HG02642 (cell line): ENCODE measurements around the gene HIVEP1.
"Not testable (repeated sequence)": the region's sequence is repeated elsewhere in the genome, so short reads cannot be mapped to it uniquely, and the experiment has no call there.

ENCODE experiments used
- ATAC-seq: cut with Tn5 transposase; IDR thresholded peaks from one replicate; pipeline ENCODE4 v1.9.1; 2021; ENCODE audit warnings: mild to moderate bottlenecking; ENCODE audit not compliant: unreplicated experiment, poor library complexity

The HIVEP1 gene

GRCh38 chr6:12148317-12148801 lies 136.2 kb downstream of the HIVEP1 start:
- no peak for ATAC-seq

- ATAC-seq, result no peak
Observed at GRCh38 chr6:12148841-12149240, 136.7 kb downstream of the HIVEP1 start.

- no peak for ATAC-seq
Observed at GRCh38 chr6:12149944-12150510, 137.9 kb downstream of the HIVEP1 start.

GRCh38 chr6:12150812-12151432 lies 138.8 kb downstream of the HIVEP1 start:
- ATAC-seq, result no peak

- no peak for ATAC-seq
Observed at GRCh38 chr6:12151433-12151820, 139.3 kb downstream of the HIVEP1 start.

- ATAC-seq, result no peak
Observed at GRCh38 chr6:12152023-12152970, 140.2 kb downstream of the HIVEP1 start.

GRCh38 chr6:12155769-12156168 lies 143.7 kb downstream of the HIVEP1 start:
- not testable (repeated sequence) for ATAC-seq

- no peak for ATAC-seq
Observed at GRCh38 chr6:12158686-12159415, 146.7 kb downstream of the HIVEP1 start.

GRCh38 chr6:12160326-12160725 lies 148.2 kb downstream of the HIVEP1 start:
- no peak for ATAC-seq

- no peak for ATAC-seq
Observed at GRCh38 chr6:12162213-12162612, 150.1 kb downstream of the HIVEP1 start.

- peak; percentile 71 for ATAC-seq
Observed at GRCh38 chr6:12163149-12163548, 151.0 kb downstream of the HIVEP1 start.

GRCh38 chr6:12163744-12164507 lies 151.8 kb downstream of the HIVEP1 start:
- ATAC-seq, result no peak

- ATAC-seq, result no peak
Observed at GRCh38 chr6:12164508-12164770, 152.3 kb downstream of the HIVEP1 start.

- no peak for ATAC-seq
Observed at GRCh38 chr6:12165297-12165696, 153.2 kb downstream of the HIVEP1 start.

GRCh38 chr6:12165722-12166280 lies 153.7 kb downstream of the HIVEP1 start:
- no peak for ATAC-seq

GRCh38 chr6:12169377-12169776 lies 157.3 kb downstream of the HIVEP1 start:
- ATAC-seq, result no peak

- no peak for ATAC-seq
Observed at GRCh38 chr6:12170351-12171092, 158.4 kb downstream of the HIVEP1 start.

GRCh38 chr6:12171717-12172116 lies 159.6 kb downstream of the HIVEP1 start:
- no peak for ATAC-seq

- ATAC-seq, result no peak
Observed at GRCh38 chr6:12172572-12172971, 160.5 kb downstream of the HIVEP1 start.
